Hindlimb muscle (tissue), 1 donor: Measurements from ENCODE around the gene FCER1G. TPM values are rescaled to one million over a fixed set of nuclear protein-coding genes. Genes with fewer than 3 reads are reported as not detected.
"Not testable (repeated sequence)": the region's sequence is repeated elsewhere in the genome, so short reads cannot be mapped to it uniquely, and the experiment has no call there.

Experiments used
- DNase-seq: peaks from one replicate; pipeline ENCODE4 v3.0.0-alpha.2; 2013
- polyA plus RNA-seq: library from polyadenylated mRNA; unstranded; fragments of 120-200 nt; gene quantifications from one replicate; pipeline ENCODE4 v1.2.1, GENCODE V29; 2013; ENCODE audit not compliant: insufficient read length

The FCER1G gene
- polyA plus RNA-seq, 1 donor, result 21.4 TPM

- no peak for DNase-seq
Observed at GRCh38 chr1:161233102-161233501, 18.0 kb downstream of the FCER1G start.

GRCh38 chr1:161235957-161236775 is 21.1 kb downstream of the FCER1G start:
- DNase-seq, result no peak

DNA sequence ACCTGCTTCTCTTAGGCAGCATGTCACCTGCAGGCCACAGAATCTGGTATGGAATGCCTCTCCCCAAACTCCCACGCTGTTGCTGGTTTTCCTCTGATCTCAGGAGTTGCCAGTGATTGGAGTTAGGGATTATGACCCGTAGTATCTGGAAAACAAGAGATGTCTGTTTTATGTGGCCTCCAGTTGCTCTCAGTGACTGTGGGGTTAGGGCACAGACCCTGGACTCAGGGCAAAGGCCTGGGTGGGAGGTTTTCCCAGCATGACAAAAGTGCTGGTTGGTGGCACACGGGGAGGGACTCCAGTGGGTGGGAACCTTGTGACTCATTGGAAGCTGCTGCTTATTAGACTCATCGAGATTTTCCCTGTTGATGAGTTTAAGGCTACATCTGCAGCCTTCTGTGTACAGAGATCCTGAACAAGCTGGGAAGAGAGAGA is 23.0 kb downstream of the FCER1G start, which contains the start of gene NR1I3:
Gene NR1I3, minus strand, starts transcription at position 165 of the 435 bp plus-strand sequence. CDS start 1,638 bp downstream, outside the sequence.
- DNase-seq, result no peak

DNA sequence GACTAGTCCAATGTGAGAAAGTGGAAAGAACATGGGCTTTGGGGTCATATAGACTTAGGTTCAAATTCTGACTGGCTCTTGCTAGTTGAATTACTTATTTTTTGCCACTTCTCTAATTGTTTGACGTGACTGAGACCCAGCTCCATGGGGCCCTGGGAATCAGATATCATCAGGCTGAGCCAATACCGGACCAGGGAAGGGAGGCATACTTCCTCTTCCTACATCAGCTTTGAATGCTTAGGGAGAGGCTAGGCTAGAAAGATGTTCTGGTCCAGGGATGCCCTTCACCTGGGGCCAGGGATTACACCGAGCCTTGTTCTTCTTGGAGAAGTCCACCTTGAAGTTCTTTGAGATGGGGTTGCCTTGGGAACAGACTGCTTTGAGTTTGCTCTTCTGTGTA is 26.6 kb downstream of the FCER1G start:
- no peak for DNase-seq

GRCh38 chr1:161242313-161242712 is 27.2 kb downstream of the FCER1G start:
- DNase-seq, result no peak

- DNase-seq, result no peak
Observed at GRCh38 chr1:161244888-161245287, 29.8 kb downstream of the FCER1G start.

GRCh38 chr1:161250100-161250499 is 35.0 kb downstream of the FCER1G start:
- DNase-seq, result not testable (repeated sequence)

- no peak for DNase-seq
Observed at GRCh38 chr1:161250829-161251228, 35.7 kb downstream of the FCER1G start.

GRCh38 chr1:161251579-161251978 is 36.5 kb downstream of the FCER1G start:
- DNase-seq, result no peak

- not testable (repeated sequence) for DNase-seq
Observed at GRCh38 chr1:161255302-161255701, 40.2 kb downstream of the FCER1G start.

DNA sequence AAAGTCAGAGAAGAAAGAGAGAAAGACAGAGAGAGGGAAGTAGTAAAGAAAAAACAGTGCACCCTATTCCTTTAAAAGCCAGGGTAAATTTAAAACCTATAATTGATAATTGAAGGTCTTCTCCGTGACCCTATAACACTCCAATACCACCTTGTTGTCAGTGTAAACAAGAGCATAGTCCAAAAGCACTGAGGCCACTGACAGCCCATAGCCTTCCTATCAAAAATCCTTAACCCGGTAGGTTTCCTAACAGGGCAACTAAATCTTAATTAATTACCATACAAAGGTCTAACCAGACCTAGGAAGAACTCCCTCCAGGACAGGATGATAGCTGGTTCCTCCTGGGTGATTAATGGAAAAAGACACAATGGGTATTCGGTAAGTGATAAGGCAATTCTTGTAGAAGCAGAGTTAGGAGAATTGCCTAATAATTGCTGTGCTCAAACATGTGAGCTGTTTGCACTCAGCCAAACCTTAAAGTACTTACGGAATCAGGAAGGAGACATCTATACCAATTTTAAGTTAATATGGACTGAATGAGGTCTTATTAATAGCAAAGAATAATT is 40.9 kb downstream of the FCER1G start:
- not testable (repeated sequence) for DNase-seq

DNA sequence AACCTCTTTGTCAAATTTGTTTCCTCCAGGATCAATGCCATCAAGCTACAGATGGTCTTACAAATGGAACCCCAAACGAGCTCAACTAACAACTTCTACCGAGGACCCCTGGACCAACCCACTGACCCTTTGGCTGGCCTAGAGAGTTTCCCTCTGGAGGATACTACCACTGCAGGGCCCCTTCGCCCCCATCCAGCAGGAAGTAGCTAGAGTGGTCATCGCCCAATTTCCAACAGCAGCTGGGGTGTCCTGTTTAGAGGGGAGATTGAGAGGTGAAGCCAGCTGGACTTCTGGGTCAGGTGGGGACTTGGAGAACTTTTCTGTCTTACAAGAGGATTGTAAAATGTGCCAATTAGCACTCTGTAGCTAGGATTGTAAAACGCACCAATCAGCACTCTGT is 42.0 kb downstream of the FCER1G start:
- DNase-seq, result not testable (repeated sequence)

DNA sequence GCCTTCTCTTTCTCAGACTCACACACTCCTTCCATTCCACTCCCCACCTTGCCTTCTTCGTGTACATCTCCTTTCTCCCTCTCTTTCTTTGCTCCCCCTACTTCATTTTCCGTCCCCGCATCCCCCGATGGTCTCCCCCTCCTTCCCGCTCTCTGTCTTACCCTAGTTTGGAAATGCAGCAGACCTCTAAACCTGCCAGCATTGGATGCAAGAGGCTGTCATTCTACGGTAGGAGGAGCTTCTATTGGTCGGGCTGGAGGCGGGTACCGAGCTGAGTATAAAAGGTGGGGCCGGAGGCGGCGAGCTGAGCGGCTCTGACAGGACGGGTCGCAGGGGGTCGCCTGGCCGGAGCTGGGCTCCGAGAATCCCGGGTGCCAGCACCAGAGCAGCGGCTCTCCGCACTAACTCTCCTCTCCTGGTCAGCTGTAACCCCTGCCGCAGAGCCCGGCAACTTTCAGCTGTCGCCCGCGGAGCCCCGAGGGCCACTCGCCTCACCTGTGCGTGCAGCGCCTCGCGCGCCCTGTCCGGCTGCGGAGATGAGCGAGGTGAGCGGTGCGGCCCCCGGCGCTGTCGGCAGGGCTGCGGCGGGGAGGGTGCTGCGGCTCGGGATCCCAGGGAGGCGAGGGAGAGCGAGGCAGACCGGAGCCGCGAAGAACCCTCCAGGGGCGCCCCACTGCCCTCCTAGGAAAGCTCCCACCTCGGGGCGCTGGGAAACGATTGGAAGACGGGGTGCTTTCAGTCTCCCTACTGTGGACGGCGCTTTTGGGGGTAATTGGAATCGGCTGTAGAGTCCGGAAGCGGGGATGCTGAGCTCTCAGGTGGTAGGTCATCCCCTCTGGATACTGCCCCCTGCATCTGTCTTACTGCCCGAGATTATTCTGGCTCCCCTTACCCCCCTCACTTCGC is 43.6 kb downstream of the FCER1G start, which contains the start of gene PCP4L1:
Gene PCP4L1, plus strand, starts transcription at position 307 of the 906 bp plus-strand sequence. Its CDS starts 230 bp downstream, at position 537.
- no peak for DNase-seq

GRCh38 chr1:161259345-161259702 is 44.2 kb downstream of the FCER1G start:
- DNase-seq, result no peak

DNA sequence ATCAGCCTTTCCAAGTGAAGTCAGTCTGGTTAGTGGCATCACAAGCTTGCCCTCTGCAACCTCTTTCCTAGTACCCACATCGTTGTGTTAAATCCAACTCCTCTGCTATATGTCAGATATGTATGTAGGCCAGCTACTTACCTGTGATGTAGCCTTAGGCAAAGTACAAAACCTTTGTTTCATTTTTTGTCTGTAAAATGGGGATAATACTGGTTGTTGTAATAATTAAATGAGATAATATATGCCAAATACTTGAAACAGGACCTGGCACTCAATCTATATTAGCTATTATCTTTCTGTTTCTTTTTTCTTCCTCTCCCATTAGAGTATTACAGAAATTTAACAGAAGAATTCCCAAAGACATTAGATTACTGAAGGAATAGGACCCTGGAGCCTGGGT is 44.7 kb downstream of the FCER1G start:
- DNase-seq, result no peak

- DNase-seq, result no peak
Observed at GRCh38 chr1:161260376-161261260, 45.5 kb downstream of the FCER1G start.

DNA sequence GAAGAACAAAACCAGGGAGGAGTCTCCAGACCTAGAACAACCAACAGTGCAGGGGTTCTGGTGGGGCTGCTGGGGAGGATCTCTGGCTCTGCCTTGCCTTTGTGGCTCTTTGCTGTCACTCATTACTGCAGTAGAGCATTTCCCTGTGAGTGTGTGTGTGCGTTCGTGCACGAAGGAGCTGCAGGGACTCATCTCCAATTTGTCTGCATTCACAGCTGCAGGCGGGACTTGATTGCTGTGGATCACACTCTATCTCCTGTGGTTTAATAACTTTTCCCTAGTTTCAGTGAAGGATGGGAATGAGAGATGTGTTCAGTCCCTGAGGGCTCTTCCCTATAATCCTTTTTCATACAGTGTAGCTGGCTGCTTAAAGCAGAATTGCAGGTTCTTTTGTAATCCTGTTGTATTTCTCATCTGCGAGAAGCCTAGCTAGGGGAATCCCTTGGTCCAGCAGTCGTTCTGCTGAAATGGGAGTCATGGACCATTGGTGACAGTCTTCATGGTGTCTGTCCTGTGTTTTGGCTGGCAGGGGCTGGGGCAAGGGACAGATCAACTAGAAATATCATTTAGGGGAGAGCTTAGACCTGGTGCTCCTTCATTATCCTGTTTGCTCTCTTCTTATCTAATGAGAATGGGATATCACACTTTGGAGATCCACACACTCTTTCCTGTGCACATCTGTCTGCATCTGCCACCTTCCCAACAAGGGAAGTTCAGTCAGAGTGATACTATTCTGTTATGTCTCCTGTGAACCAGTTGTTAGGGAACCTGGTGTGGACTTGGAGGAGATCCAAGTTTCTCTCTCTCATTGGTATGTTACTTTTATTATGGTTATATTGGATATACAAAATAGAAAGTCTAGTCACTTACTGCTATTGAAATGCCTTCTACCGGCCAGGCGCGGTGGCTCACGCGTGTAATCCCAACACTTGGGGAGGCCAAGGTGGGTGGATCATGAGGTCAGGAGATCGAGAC is 46.5 kb downstream of the FCER1G start:
- no peak for DNase-seq

GRCh38 chr1:161265305-161265704 is 50.2 kb downstream of the FCER1G start:
- no peak for DNase-seq

GRCh38 chr1:161266202-161266601 is 51.1 kb downstream of the FCER1G start:
- no peak for DNase-seq

GRCh38 chr1:161266836-161267235 is 51.7 kb downstream of the FCER1G start:
- no peak for DNase-seq

DNA sequence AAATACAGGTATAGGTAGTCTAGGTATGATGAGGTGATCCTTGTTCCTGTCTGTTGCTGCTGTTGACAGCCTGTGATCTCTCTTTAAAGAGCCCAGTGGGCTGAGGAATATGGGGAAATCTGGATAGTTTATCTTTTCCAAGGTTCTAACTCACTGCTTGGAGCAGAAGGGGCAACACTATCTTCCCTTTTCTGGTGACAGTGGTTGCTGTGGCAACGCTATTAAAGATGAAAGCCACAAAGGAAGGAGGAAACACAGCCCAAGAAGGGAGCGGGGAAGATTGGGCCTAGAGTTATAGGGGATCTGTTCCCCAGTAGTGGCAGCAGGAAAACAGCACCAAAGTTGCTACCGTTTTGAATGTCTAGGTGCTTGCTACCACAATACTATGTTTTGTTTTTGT is 52.2 kb downstream of the FCER1G start:
- DNase-seq, result no peak
